GM12873 (cell line): ENCODE results near the gene RASGRP2.

ENCODE experiments used
- TF ChIP-seq, protein P1 (sequence below): IDR thresholded peaks from 2 replicates; pipeline ENCODE4 v1.5.1; 2012; ENCODE audit warnings: low read depth, mild to moderate bottlenecking, moderate library complexity, low read length, control low read depth; ENCODE audit not compliant: insufficient read depth; ENCODE audit errors: missing control alignments

The RASGRP2 gene

DNA sequence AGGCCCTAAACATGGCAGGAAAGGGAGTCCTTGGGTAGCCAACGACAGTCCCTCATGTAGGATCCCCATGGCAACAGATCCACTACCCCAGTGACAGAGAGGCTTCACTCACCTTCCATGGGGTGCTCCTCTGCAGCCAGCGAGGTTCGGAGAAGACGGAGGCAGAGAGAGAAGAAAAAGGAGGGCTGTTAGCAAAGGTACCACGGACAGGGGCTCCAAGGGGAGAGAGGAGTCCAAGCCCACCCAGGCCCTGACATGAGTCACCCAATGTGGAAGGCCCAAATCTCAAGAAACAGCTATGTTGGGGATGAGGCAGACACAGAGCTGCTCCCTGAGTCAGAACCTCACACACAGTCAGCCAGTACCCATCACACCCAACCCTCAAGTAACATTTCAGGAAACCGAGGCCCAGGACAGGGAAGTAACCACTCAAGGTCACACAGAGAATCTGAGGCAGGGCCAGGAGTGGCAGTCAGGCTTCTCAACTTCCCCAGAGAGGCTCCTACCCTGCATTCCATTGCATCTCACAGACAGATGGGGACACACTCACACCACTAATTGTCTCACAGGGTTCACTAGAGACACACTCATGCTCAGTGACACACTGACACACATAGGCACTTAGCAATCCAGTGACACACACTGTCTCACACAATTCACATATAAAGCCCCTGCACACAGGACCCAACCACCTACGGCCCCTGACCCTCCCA lies 46.1 kb downstream of the RASGRP2 start:
- TF ChIP-seq, protein P1, sequence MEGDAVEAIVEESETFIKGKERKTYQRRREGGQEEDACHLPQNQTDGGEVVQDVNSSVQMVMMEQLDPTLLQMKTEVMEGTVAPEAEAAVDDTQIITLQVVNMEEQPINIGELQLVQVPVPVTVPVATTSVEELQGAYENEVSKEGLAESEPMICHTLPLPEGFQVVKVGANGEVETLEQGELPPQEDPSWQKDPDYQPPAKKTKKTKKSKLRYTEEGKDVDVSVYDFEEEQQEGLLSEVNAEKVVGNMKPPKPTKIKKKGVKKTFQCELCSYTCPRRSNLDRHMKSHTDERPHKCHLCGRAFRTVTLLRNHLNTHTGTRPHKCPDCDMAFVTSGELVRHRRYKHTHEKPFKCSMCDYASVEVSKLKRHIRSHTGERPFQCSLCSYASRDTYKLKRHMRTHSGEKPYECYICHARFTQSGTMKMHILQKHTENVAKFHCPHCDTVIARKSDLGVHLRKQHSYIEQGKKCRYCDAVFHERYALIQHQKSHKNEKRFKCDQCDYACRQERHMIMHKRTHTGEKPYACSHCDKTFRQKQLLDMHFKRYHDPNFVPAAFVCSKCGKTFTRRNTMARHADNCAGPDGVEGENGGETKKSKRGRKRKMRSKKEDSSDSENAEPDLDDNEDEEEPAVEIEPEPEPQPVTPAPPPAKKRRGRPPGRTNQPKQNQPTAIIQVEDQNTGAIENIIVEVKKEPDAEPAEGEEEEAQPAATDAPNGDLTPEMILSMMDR, result no peak

DNA sequence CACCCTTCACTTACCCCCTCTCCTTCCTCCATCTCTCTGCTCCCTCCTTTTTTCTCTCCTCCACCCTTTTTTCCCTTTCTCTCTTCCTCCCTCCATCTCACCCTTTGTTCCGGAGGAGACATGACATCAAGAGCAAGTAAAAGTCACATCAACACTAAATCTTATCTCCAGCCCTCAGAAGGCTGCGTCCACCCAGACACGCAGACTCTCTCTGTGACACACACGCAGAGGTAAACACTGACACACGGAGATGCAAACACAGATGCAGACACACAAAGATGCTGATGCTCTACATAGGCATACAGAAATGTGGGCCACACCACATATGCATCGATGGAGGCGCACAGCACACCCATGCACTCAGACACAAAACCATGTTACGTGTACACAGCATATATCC lies 47.9 kb downstream of the RASGRP2 start:
- TF ChIP-seq, protein P1, result no peak

DNA sequence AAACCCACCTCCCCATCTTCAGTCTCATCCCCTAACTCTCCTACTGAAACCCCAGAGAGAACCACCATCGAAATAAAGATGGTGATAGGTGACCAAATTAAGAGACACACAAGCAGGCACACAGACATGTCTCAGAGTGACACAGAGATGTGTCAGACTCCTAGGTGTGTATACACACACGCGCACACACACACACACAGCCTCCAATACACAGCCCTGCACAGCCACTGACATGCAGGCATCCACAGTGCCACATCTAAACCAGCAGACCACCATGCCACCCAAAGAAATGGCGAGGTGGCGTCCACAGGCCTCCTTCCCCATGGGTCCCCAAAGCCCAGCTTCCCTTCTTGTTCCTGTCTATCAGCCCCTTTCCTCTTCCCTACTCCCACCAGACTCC lies 48.4 kb downstream of the RASGRP2 start:
- TF ChIP-seq, protein P1, result no peak

DNA sequence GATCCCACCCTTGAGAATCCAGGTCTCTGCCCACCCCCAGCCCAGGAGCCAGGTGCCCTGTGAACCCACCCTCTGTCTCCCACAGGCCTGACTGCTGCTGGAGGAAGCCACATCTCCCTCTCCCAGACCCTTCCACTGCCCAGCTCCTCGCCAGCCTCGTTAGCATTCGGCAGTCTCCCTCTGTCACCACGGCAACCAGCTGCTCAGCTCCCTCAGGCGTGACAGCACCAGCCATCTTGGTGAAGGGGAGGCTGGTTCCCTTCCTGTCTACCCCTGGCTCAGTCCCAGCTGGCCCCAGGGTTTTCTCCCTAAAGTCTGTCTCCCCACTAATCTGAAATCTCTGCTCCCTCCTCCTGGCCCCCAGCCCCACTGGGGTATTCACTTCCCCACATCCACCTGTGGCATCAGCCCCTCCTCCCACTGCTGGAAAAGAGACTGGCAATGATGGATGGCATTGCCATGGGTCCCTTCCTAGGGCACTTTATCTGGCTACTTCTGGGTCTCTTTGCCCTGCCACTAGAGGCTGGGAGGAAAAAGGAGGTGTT lies 49.0 kb downstream of the RASGRP2 start:
- TF ChIP-seq, protein P1, result no peak

DNA sequence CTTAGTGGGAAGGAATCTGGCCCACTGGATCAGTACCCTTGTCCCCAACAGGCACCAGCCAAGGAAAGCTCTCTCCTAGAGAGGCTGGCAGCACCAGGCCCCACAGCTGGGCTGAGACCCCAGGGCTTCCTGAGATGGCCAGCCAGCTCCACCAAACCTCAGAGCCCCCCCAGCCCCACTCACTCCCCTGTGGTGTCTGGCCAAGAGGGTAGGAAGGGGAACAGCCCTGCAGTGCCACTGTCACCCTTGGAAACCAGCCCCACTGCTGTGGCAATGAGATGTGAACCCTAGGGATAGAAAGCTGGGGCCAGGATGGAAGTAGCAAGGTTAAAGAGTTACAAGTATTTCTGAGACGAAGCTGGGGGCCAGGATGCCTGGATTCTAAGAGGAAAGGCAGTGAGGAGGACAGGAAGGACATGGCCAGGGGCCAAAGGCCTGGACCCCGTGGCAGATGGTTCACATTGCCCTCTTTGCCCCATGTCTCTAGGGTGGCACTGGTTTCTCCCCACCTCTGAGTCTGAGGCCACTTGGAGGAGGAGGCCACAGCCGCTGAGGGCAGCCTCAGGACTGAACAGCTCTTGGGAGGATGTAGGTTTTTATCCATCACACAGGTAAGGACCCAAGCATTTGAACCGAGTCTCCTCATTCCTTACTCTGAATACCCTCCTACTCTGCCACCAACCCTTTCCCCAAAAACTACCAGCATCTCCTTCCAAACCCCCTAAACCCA lies 49.8 kb downstream of the RASGRP2 start:
- TF ChIP-seq, protein P1, result no peak

DNA sequence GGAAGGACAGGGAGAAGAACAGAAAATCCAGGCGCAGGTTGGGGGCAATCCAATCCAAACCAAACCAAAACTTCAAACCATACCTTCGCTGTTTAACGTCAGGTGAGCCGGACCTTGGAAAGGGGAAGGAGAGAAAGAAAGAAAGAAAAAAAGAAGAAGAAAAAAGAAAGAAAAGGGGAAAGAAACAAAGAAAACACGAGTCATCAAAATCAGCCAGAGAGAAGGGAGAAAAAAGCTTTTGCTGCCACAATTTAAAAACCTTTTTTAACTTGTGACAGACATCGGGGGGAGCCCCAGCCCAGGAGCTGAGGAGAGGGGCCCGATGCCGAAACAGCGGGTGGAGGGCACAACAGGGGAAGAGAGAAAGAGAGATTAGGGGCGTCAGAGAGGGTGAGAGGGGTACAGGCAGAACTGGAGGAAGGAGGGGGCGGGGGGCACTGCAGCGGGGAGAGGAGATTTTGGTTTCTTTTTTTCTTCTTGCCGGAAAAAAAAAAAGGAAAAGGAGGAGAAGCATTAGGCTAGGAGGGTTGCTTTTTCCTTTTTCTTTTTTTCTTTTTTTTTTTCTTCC lies 51.1 kb downstream of the RASGRP2 start:
- TF ChIP-seq, protein P1, result no peak

DNA sequence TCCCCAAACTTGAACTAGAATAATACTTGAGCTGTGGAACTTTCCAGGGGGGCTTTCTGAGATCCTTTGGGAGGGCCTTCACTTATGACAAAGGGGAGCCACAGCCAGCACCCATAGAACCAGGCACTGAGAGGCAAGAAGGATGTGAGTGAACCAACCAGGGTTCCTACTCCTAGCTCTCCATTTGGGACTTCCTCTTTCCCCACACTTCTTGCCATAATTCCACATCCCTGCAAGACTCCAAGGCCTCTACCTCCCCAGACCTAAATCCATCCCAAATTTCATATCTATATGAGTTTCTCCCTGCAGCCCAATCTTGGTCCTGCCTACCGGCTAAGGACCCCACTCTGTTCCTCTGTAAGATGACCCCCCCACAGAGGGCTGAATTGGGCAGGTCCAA lies 52.4 kb downstream of the RASGRP2 start:
- TF ChIP-seq, protein P1, result no peak
